IMR-90 (cell line): Measurements from ENCODE around the gene SOBP. TPM values are rescaled to one million over a fixed set of nuclear protein-coding genes. Genes with fewer than 3 reads are reported as not detected.

Experiments
- ATAC-seq: fragments of 200-7000 bp; cut with Tn5 transposase; 2 replicates; pipeline ENCODE4 v1.9.1; 2020; ENCODE audit warnings: low read depth, mild to moderate bottlenecking, moderate library complexity
- BruUV-seq: library from RNA; stranded (reverse); fragments of 400-500 nt; replicated peaks from 2 replicates; lab custom pipeline; 2021; lab: Mats Ljungman, UMichigan
- CTCF ChIA-PET: fragments of 300-600 bp; formaldehyde crosslinking; extraction: SDS; loops from one replicate; lab custom pipeline; 2021; ENCODE audit warnings: antibody characterized with exemption; lab: Yijun Ruan, JAX
- POLR2A ChIA-PET: fragments of 300-600 bp; sonication (Branson Sonifier 250); formaldehyde crosslinking; loops from one replicate; lab custom pipeline; 2022; ENCODE audit warnings: antibody characterized with exemption; ENCODE audit not compliant: unreplicated experiment; lab: Charles Lee
- DNase-seq: peaks from one replicate; pipeline ENCODE4 v3.0.0; 2013
- H2AFZ ChIP-seq: replicated peaks from 2 replicates; pipeline ENCODE3; 2013; ENCODE audit warnings: low read length, mild to moderate bottlenecking; ENCODE audit not compliant: poor library complexity
- H2AK5ac ChIP-seq: 2 replicates; pipeline ENCODE4 v1.6.1; 2013; ENCODE audit warnings: low read depth, low read length, inconsistent platforms
- H2AK9ac ChIP-seq: replicated peaks from 2 replicates; pipeline ENCODE3; 2013; ENCODE audit warnings: mild to moderate bottlenecking, low read depth, low read length, moderate library complexity; ENCODE audit not compliant: poor library complexity
- H2BK120ac ChIP-seq: 2 replicates; pipeline ENCODE4 v1.6.1; 2013; ENCODE audit warnings: low read depth, low read length, inconsistent platforms
- H2BK15ac ChIP-seq: 3 replicates; pipeline ENCODE4 v1.6.1; 2013; ENCODE audit warnings: low read depth, low read length, inconsistent platforms
- H2BK20ac ChIP-seq: 2 replicates; pipeline ENCODE4 v1.6.1; 2013; ENCODE audit warnings: low read depth, mild to moderate bottlenecking, inconsistent platforms, low read length, moderate library complexity
- H2BK5ac ChIP-seq: 2 replicates; pipeline ENCODE4 v1.6.1; 2013; ENCODE audit warnings: mild to moderate bottlenecking, low read depth, low read length, inconsistent platforms; ENCODE audit not compliant: poor library complexity, severe bottlenecking
- H3K14ac ChIP-seq: replicated peaks from 2 replicates; pipeline ENCODE4 v1.6.1; 2013; ENCODE audit warnings: low read depth, low read length, inconsistent platforms
- H3K18ac ChIP-seq: 2 replicates; pipeline ENCODE4 v1.6.1; 2013; ENCODE audit warnings: low read depth, low read length, control low read depth
- H3K23ac ChIP-seq: 2 replicates; pipeline ENCODE4 v1.6.1; 2013; ENCODE audit warnings: low read depth, low read length, inconsistent platforms
- H3K27ac ChIP-seq: 2 replicates; pipeline ENCODE4 v1.5.1; 2013; ENCODE audit warnings: mild to moderate bottlenecking, control low read depth, low read length; ENCODE audit not compliant: insufficient read depth
- H3K27me3 ChIP-seq: 2 replicates; pipeline ENCODE4 v1.6.1; 2013; ENCODE audit warnings: low read length; ENCODE audit not compliant: control insufficient read depth, insufficient read depth
- H3K36me3 ChIP-seq: 2 replicates; pipeline ENCODE4 v1.6.1; 2013; ENCODE audit warnings: low read length, mixed read lengths; ENCODE audit not compliant: control insufficient read depth, insufficient read depth
- H3K4ac ChIP-seq: 2 replicates; pipeline ENCODE4 v1.6.1; 2013; ENCODE audit warnings: low read depth, low read length, inconsistent platforms
- H3K4me1 ChIP-seq: 2 replicates; pipeline ENCODE4 v1.6.1; 2013; ENCODE audit warnings: low read length, mixed read lengths; ENCODE audit not compliant: control insufficient read depth, insufficient read depth
- H3K4me2 ChIP-seq: 2 replicates; pipeline ENCODE4 v1.6.1; 2013; ENCODE audit warnings: low read depth, mild to moderate bottlenecking, control low read depth, low read length, moderate library complexity
- H3K4me3 ChIP-seq: 2 replicates; pipeline ENCODE4 v1.5.1; 2013; ENCODE audit warnings: low read depth, mild to moderate bottlenecking, control low read depth, low read length, moderate library complexity; ENCODE audit not compliant: insufficient read depth
- H3K56ac ChIP-seq: 2 replicates; pipeline ENCODE4 v1.6.1; 2013; ENCODE audit warnings: low read length, inconsistent platforms; ENCODE audit not compliant: insufficient read depth; ENCODE audit errors: extremely low read depth
- H3K79me1 ChIP-seq, 2 experiments: 2 replicates each; pipeline ENCODE4 v1.6.1; 2013; ENCODE audit warnings: low read length in 2 of 2, inconsistent platforms in 1 of 2, low read depth in 1 of 2
- H3K9ac ChIP-seq: 2 replicates; pipeline ENCODE4 v1.6.1; 2013; ENCODE audit warnings: low read depth, low read length, control low read depth
- H3K9me1 ChIP-seq: 2 replicates; pipeline ENCODE4 v1.6.1; 2013; ENCODE audit warnings: low read length, inconsistent platforms; ENCODE audit not compliant: insufficient read depth
- H3K9me3 ChIP-seq: 2 replicates; pipeline ENCODE4 v1.6.1; 2013; ENCODE audit warnings: low read length; ENCODE audit not compliant: control insufficient read depth, insufficient read depth
- H4K20me1 ChIP-seq: 2 replicates; pipeline ENCODE4 v1.6.1; 2013; ENCODE audit warnings: low read length, inconsistent platforms; ENCODE audit not compliant: insufficient read depth
- H4K5ac ChIP-seq: 2 replicates; pipeline ENCODE4 v1.6.1; 2013; ENCODE audit warnings: mild to moderate bottlenecking, low read depth, low read length, control low read depth
- H4K8ac ChIP-seq, 2 experiments: 2 replicates each; pipeline ENCODE4 v1.6.1; 2013; ENCODE audit warnings: low read depth in 2 of 2, low read length in 2 of 2, control low read depth in 1 of 2, inconsistent platforms in 1 of 2
- H4K91ac ChIP-seq: 2 replicates; pipeline ENCODE4 v1.6.1; 2013; ENCODE audit warnings: low read depth, low read length, inconsistent platforms; ENCODE audit not compliant: insufficient read depth
- CHD1 ChIP-seq: IDR thresholded peaks from 2 replicates; pipeline ENCODE4 v1.6.1; 2012; ENCODE audit warnings: low read depth, low read length, improper control_type of control experiment
- FOS ChIP-seq: fragments of 150-350 bp; IDR thresholded peaks from 2 replicates; pipeline ENCODE4 v1.6.1; 2016; ENCODE audit warnings: low read depth, low read length
- NFE2L2 ChIP-seq: fragments of 150-350 bp; IDR thresholded peaks from 2 replicates; pipeline ENCODE4 v1.6.1; 2016; ENCODE audit warnings: low read depth, mild to moderate bottlenecking, low read length
- RAD21 ChIP-seq: IDR thresholded peaks from 2 replicates; pipeline ENCODE4 v1.6.1; 2012; ENCODE audit warnings: low read length, improper control_type of control experiment
- RCOR1 ChIP-seq: IDR thresholded peaks from 2 replicates; pipeline ENCODE4 v1.6.1; 2012; ENCODE audit warnings: mild to moderate bottlenecking, low read length, improper control_type of control experiment; ENCODE audit not compliant: insufficient replicate concordance
- RFX5 ChIP-seq: IDR thresholded peaks from 2 replicates; pipeline ENCODE4 v1.8.0; 2012; ENCODE audit warnings: low read depth, mild to moderate bottlenecking, low read length, moderate library complexity
- WGBS, 2 experiments: methylation state at CpG; one replicate each; pipeline versions ENCODE4 v1.1.5 to v1.1.7; 2013; ENCODE audit warnings: missing lambda C conversion rate in 2 of 2; ENCODE audit not compliant: insufficient read length in 1 of 2; ENCODE audit errors: extremely low coverage in 2 of 2; 5-methylcytosine and 5-hydroxymethylcytosine counted together
- dilution Hi-C: fragments of 300-500 bp; cut with HindIII; formaldehyde crosslinking; loops from one replicate; pipeline ENCODE4 v1.14.3; 2018; ENCODE audit warnings: low sequenced_read_pairs; ENCODE audit not compliant: unreplicated experiment
- in situ Hi-C: fragments of 300-500 bp; cut with MboI; formaldehyde crosslinking; loops from 3 replicates; pipeline ENCODE4 v1.14.3; 2019; ENCODE audit warnings: low sequenced_read_pairs, inconsistent platforms, mixed read lengths
- intact Hi-C: fragments of 100-400 bp; cut with micrococcal nuclease; formaldehyde crosslinking; loops from 2 replicates; pipeline ENCODE4 v1.10.0; 2022
- polyA plus RNA-seq, 3 experiments: library from polyadenylated mRNA; depleted of rRNA; stranded (reverse); fragments of >200 nt; gene quantifications; 2 replicates each; pipeline ENCODE4 v1.2.3, GENCODE V29; 2012; ENCODE audit warnings: low replicate concordance in 1 of 3
- total RNA-seq: library from RNA; depleted of rRNA; stranded (reverse); fragments of >200 nt; gene quantifications from 2 replicates; pipeline ENCODE4 v1.2.3, GENCODE V29; 2012
- TF ChIP-seq, protein P1 (sequence below): conservative IDR thresholded peaks from 2 replicates; pipeline ENCODE4 v1.5.1; 2012; ENCODE audit warnings: mild to moderate bottlenecking, low read depth, low read length, improper control_type of control experiment

SOBP gene
- total and polyA plus RNA-seq, 2 of the 4 experiments (the other 2 are of a cell fraction): 0.60 to 0.72 TPM

DNA sequence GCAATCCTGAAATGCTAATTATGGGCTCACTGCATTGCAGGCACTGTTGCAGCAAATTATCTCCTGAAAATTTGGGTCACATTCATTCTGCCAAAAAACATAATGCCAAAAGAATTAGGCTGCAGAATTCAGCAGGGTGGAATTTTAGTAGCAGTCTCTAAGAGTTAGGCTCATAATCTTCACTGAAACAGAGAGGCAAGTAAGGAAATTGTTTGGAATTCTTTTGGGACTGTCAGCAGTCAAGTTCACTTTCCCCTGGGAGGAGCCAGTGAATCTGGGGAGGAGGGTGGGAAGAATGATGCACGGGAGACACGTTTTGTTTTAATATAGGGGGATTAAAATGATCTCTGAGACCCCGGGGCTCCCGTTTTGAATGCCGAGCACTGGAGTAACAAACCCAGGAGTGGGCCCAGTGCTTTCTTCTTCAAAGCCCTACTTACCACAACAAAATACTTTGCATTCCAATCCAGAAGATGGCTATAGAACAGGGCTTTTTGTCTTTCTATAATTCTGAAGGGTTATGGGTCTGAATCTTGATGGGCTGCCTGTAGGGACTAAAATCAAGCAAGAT lies 44.7 kb downstream of the SOBP start:
- H2BK20ac ChIP-seq: no peak overlapping the region
- TF ChIP-seq FOS: no peak
- no peak for TF ChIP-seq RCOR1
- TF ChIP-seq, protein P1, sequence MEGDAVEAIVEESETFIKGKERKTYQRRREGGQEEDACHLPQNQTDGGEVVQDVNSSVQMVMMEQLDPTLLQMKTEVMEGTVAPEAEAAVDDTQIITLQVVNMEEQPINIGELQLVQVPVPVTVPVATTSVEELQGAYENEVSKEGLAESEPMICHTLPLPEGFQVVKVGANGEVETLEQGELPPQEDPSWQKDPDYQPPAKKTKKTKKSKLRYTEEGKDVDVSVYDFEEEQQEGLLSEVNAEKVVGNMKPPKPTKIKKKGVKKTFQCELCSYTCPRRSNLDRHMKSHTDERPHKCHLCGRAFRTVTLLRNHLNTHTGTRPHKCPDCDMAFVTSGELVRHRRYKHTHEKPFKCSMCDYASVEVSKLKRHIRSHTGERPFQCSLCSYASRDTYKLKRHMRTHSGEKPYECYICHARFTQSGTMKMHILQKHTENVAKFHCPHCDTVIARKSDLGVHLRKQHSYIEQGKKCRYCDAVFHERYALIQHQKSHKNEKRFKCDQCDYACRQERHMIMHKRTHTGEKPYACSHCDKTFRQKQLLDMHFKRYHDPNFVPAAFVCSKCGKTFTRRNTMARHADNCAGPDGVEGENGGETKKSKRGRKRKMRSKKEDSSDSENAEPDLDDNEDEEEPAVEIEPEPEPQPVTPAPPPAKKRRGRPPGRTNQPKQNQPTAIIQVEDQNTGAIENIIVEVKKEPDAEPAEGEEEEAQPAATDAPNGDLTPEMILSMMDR: no peak
- no peak for TF ChIP-seq NFE2L2
- no peak for TF ChIP-seq RAD21
- no peak for TF ChIP-seq CHD1
- no peak for TF ChIP-seq RFX5
- peaks cover 2% of the 10 kb centered on the region; the same call in 1 of the 2 replicates for H3K4me1 ChIP-seq
- peaks cover 1% of the 10 kb centered on the region; the same call in 1 of the 2 replicates for H3K36me3 ChIP-seq
- no peak overlapping the region for H4K8ac ChIP-seq
- ChIA-PET CTCF (no interaction called here), POLR2A (no interaction called here)
- H3K4me2 ChIP-seq: no peak overlapping the region
- H3K23ac ChIP-seq: no peak overlapping the region
- no TSS peak for BruUV-seq
- peak overlapping the region; percentile 33 for H2AFZ ChIP-seq
- no peak overlapping the region for H4K91ac ChIP-seq
- H3K9ac ChIP-seq: no peak overlapping the region
- no peak overlapping the region for H3K27ac ChIP-seq
- no peaks in the 10 kb centered on the region for H3K27me3 ChIP-seq
- intact Hi-C loops (no loop called here), dilution Hi-C loops (no loop called here), in situ Hi-C loops (no loop called here)
- no peak overlapping the region for H3K4me3 ChIP-seq
- no peak overlapping the region for H2AK5ac ChIP-seq
- no peaks in the 10 kb centered on the region for H4K20me1 ChIP-seq
- no peak overlapping the region for H4K5ac ChIP-seq
- H2BK120ac ChIP-seq: no peak overlapping the region
- no peak overlapping the region for H2BK15ac ChIP-seq
- H3K9me3 ChIP-seq: no peaks in the 10 kb centered on the region
- peak; percentile 7 for DNase-seq
- no peaks in the 10 kb centered on the region for H3K79me1 ChIP-seq
- no peak overlapping the region for H2AK9ac ChIP-seq
- ATAC-seq: peak; percentile 78
- no peaks in the 10 kb centered on the region for H3K9me1 ChIP-seq
- H3K4ac ChIP-seq: no peak overlapping the region
- no peak overlapping the region for H3K56ac ChIP-seq
- WGBS, 2 experiments: no CpG with 5 or more reads among the region's 5 CpGs
- no peak overlapping the region for H2BK5ac ChIP-seq
- H3K18ac ChIP-seq: no peak overlapping the region
- H3K14ac ChIP-seq: no peak overlapping the region
